Brain microvascular endothelial cell (primary cell): ENCODE data around the gene BCAR3.

Source experiments
- DNase-seq: peaks from one replicate; pipeline ENCODE4 v3.0.0-alpha.2; 2020
- H3K27ac ChIP-seq: fragments of 250-450 bp; sonication (Bioruptor Pico); 2 replicates; pipeline ENCODE4 v1.5.1; 2020; ENCODE audit warnings: mild to moderate bottlenecking, moderate library complexity
- H3K27me3 ChIP-seq: fragments of 250-450 bp; sonication (Bioruptor Pico); replicated peaks from 2 replicates; pipeline ENCODE4 v1.5.1; 2020; ENCODE audit warnings: mild to moderate bottlenecking
- H3K36me3 ChIP-seq: fragments of 250-450 bp; sonication (Bioruptor Pico); replicated peaks from 2 replicates; pipeline ENCODE4 v1.5.1; 2020; ENCODE audit warnings: mild to moderate bottlenecking
- H3K4me3 ChIP-seq: 2 replicates; pipeline ENCODE4 v1.5.1; 2011; ENCODE audit warnings: low read depth, mild to moderate bottlenecking, control low read depth, low read length, moderate library complexity
- in situ Hi-C: cut with HindIII; loops from 2 replicates; pipeline ENCODE4 v1.10.0; 2017; ENCODE audit warnings: low sequenced_read_pairs, low pct_ligation_motif_present
- TF ChIP-seq, protein P1 (sequence below): IDR thresholded peaks from 2 replicates; pipeline ENCODE4 v1.5.1; 2011; ENCODE audit warnings: low read depth, mild to moderate bottlenecking, moderate library complexity, low read length, control low read depth, inconsistent platforms; ENCODE audit errors: missing control alignments

BCAR3 gene

DNA sequence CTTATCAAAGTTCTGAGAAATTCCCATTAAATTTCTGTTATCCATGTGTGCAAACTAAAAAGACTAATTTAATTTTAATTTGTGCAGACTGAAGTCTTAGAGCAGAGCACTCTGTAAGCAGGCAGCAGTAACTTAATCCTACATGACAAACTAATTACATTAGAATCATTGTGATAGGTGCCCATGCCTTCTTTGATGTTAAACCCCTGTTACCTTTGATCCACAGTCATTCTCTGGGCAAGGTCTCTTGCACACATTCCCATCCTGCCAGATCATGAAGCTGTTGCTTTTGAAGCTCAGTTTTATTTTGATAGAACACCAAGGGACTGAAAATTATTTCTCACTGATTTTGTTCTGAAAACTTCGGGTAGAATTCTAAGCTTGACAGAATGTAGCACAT is 77.2 kb downstream of the BCAR3 start:
- no peak overlapping the region for H3K4me3 ChIP-seq
- in situ Hi-C loops = no loop called here
- no peak overlapping the region for H3K27ac ChIP-seq
- DNase-seq = no peak
- TF ChIP-seq, protein P1, sequence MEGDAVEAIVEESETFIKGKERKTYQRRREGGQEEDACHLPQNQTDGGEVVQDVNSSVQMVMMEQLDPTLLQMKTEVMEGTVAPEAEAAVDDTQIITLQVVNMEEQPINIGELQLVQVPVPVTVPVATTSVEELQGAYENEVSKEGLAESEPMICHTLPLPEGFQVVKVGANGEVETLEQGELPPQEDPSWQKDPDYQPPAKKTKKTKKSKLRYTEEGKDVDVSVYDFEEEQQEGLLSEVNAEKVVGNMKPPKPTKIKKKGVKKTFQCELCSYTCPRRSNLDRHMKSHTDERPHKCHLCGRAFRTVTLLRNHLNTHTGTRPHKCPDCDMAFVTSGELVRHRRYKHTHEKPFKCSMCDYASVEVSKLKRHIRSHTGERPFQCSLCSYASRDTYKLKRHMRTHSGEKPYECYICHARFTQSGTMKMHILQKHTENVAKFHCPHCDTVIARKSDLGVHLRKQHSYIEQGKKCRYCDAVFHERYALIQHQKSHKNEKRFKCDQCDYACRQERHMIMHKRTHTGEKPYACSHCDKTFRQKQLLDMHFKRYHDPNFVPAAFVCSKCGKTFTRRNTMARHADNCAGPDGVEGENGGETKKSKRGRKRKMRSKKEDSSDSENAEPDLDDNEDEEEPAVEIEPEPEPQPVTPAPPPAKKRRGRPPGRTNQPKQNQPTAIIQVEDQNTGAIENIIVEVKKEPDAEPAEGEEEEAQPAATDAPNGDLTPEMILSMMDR = no peak
- H3K27me3 ChIP-seq = no peaks in the 10 kb centered on the region
- H3K36me3 ChIP-seq = no peaks in the 10 kb centered on the region

DNA sequence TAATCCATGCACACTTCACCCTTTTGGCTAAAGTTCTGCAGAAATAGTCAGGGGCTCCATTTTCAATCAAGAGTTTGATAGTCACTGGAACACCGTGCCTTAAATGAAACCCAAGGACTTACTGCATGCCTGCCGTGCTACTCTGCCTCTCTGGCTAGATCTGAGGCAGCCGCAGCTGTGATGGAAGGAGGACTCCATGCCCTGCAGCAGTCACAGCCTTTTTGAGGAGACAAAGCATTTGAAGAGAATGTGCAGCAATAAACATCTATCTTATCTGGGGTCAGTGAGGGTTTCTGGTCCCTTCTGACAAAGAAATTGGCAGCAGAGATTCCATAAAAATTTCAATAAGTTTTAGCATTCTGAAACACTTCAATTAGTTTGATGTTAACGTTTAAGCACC is 78.0 kb downstream of the BCAR3 start:
- Histone ChIP-seq H3K36me3 (no peaks in the 10 kb centered on the region), H3K4me3 (no peak overlapping the region), H3K27ac (no peak overlapping the region), H3K27me3 (no peaks in the 10 kb centered on the region)
- in situ Hi-C loops = no loop called here
- no peak for DNase-seq
- TF ChIP-seq, protein P1 = no peak

DNA sequence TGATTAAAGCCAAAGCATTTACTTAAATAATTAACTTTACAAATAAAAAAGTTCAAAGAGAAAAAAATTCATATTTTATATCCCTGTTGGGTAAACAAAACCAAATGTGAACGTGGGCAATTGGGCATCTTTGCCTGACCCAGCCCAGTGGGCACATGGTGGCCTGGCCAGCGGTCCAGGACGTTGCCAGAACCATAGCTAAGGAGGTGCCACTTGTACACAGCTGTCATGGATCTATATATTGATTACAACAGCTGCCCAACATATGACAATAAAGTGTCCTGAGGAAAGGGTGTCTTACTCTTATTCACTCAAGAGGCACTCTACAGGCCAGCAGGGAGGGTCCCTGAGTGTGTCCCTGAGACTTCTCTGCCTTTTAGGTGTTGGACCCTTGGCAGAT is 78.5 kb downstream of the BCAR3 start:
- DNase-seq = no peak
- Histone ChIP-seq H3K27ac (no peak overlapping the region), H3K4me3 (no peak overlapping the region), H3K36me3 (no peaks in the 10 kb centered on the region), H3K27me3 (no peaks in the 10 kb centered on the region)
- in situ Hi-C loops = no loop called here
- TF ChIP-seq, protein P1 = no peak

DNA sequence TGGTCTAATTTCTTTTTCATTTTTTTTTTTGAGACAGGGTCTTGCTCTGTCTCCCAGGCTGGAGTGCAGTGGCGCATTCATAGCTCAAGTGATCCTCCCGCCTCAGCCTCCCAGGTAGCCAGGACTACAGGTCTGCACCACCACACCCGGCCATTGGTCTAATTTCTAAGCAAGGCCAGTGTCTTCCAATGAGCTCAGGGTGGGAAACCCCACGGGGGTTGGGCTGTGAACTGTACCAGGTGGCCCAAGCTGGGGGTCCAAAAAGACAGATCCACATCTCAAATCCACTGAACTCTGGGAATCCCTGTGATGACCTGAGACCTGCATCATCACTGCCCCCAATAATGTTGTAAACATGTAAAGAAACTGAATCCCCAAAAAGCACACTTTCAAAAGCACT is 79.5 kb downstream of the BCAR3 start:
- H3K4me3 ChIP-seq = no peak overlapping the region
- TF ChIP-seq, protein P1 = no peak
- H3K27ac ChIP-seq = no peak overlapping the region
- no peak for DNase-seq
- in situ Hi-C loops = no loop called here
- no peaks in the 10 kb centered on the region for H3K36me3 ChIP-seq
- H3K27me3 ChIP-seq = no peaks in the 10 kb centered on the region

DNA sequence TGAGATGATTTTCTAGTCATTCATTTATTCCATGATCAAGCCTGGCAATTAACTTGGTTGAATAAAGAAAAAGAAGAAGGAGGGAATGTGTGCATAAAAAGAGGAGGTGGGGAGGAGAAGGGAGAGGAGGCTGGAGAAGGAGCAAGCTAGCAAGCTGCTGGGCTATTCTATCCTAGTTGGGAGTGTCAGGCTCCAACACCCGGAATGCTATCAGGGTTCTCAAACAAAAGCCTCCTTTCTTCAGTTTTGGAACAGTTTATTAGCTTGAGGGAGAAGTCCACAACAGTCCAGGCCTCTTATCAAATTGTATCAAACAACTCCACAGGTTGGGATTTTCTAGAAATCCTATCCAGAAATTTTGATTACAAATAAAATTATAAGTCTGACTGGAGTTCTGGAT is 80.0 kb downstream of the BCAR3 start:
- H3K27me3 ChIP-seq = no peaks in the 10 kb centered on the region
- in situ Hi-C loops = no loop called here
- H3K36me3 ChIP-seq = no peaks in the 10 kb centered on the region
- H3K4me3 ChIP-seq = no peak overlapping the region
- no peak overlapping the region for H3K27ac ChIP-seq
- TF ChIP-seq, protein P1 = no peak
- no peak for DNase-seq

DNA sequence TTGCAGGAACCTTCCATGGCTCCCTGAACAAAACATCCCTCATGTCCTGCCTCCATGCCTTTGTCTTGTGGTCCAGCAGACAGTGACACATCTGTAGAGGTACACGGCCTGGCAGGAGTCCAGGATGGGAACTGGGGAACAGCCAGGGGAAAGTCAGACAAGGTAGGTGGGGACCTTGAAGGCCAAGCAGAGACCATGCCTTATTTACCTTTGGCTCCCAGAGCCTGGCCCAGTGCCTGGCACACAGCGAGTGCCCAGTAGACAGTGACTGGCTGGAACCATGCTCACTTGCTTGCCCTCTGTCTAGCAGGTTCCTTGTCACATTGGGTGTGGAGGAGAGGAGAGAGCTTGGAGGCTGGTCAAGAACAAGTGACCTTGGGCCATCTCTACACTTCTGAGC is 81.0 kb downstream of the BCAR3 start:
- DNase-seq = no peak
- TF ChIP-seq, protein P1 = no peak
- no peaks in the 10 kb centered on the region for H3K36me3 ChIP-seq
- no peaks in the 10 kb centered on the region for H3K27me3 ChIP-seq
- in situ Hi-C loops = no loop called here
- no peak overlapping the region for H3K4me3 ChIP-seq
- H3K27ac ChIP-seq = no peak overlapping the region
